H1 (cell line): ENCODE measurements around the gene RAD18. TPM values are rescaled to one million over a fixed set of nuclear protein-coding genes. Genes with fewer than 3 reads are reported as not detected.

Experiments used
- CTCF ChIA-PET: fragments of 300-600 bp; sonication (Branson Sonifier 250); formaldehyde crosslinking; loops from one replicate; lab custom pipeline; 2021; ENCODE audit not compliant: partially characterized antibody; lab: Charles Lee
- POLR2A ChIA-PET: fragments of 300-600 bp; sonication (Branson Sonifier 250); formaldehyde crosslinking; loops from one replicate; lab custom pipeline; 2021; ENCODE audit warnings: inconsistent platforms; ENCODE audit not compliant: partially characterized antibody; lab: Charles Lee
- DNase-seq, 2 experiments: peaks; one replicate each; pipeline versions ENCODE4 v3.0.0 to v3.0.0-alpha.2; 2010 to 2022; ENCODE audit warnings: low spot score in 2 of 2, low read depth in 1 of 2, mixed read lengths in 1 of 2
- FAIRE-seq: peaks from 2 replicates; lab custom pipeline; 2011; peaks lifted over from hg19 to GRCh38; lab: Jason Lieb, UNC
- H2AFZ ChIP-seq: 2 replicates; pipeline ENCODE4 v1.8.1; 2012; ENCODE audit warnings: low read length, inconsistent platforms
- H2AK5ac ChIP-seq: 2 replicates; pipeline ENCODE4 v1.6.1; 2013; ENCODE audit warnings: low read depth, low read length
- H2BK120ac ChIP-seq: replicated peaks from 2 replicates; pipeline ENCODE3; 2013; ENCODE audit warnings: low read depth, low read length, inconsistent platforms
- H2BK12ac ChIP-seq: 2 replicates; pipeline ENCODE4 v1.6.1; 2013; ENCODE audit warnings: low read depth, low read length
- H2BK15ac ChIP-seq: 2 replicates; pipeline ENCODE4 v1.6.1; 2013; ENCODE audit warnings: low read length
- H2BK20ac ChIP-seq: 2 replicates; pipeline ENCODE4 v1.6.1; 2013; ENCODE audit warnings: low read length
- H2BK5ac ChIP-seq: 2 replicates; pipeline ENCODE4 v1.6.1; 2013; ENCODE audit warnings: low read depth, low read length
- H3K14ac ChIP-seq: 2 replicates; pipeline ENCODE4 v1.6.1; 2013; ENCODE audit warnings: inconsistent platforms; ENCODE audit not compliant: insufficient read length
- H3K18ac ChIP-seq: 2 replicates; pipeline ENCODE4 v1.6.1; 2013; ENCODE audit warnings: low read length; ENCODE audit errors: extremely low read depth
- H3K23ac ChIP-seq: 2 replicates; pipeline ENCODE4 v1.6.1; 2013; ENCODE audit warnings: inconsistent platforms; ENCODE audit not compliant: insufficient read length
- H3K23me2 ChIP-seq: 2 replicates; pipeline ENCODE4 v1.6.1; 2013; ENCODE audit warnings: low read depth, low read length
- H3K27ac ChIP-seq: 2 replicates; pipeline ENCODE4 v1.6.1; 2011; ENCODE audit warnings: low read depth, low read length, inconsistent platforms
- H3K27me3 ChIP-seq, 4 experiments: replicated peaks in 1 of 4; 1 replicate in 1 of 4; 2 replicates in 3 of 4; pipeline versions ENCODE4 v1.6.1 to v1.8.1; 2011 to 2013; ENCODE audit warnings: low read length in 3 of 4, mild to moderate bottlenecking in 3 of 4, inconsistent platforms in 2 of 4, mixed read lengths in 2 of 4, moderate library complexity in 1 of 4; ENCODE audit not compliant: control insufficient read depth in 3 of 4, insufficient read depth in 3 of 4; ENCODE audit errors: extremely low read depth in 1 of 4
- H3K36me3 ChIP-seq, 4 experiments: 2 replicates each; pipeline versions ENCODE4 v1.6.1 to v1.8.1; 2011 to 2013; ENCODE audit warnings: mild to moderate bottlenecking in 4 of 4, low read length in 3 of 4, moderate library complexity in 2 of 4, control low read depth in 1 of 4, inconsistent platforms in 1 of 4; ENCODE audit not compliant: insufficient read depth in 4 of 4, control insufficient read depth in 2 of 4
- H3K4ac ChIP-seq: replicated peaks from 2 replicates; pipeline ENCODE3; 2013; ENCODE audit warnings: low read length, low read depth, mixed read lengths, inconsistent platforms; ENCODE audit not compliant: insufficient read length
- H3K4me1 ChIP-seq, 4 experiments: replicated peaks in 1 of 4; 1 replicate in 1 of 4; 2 replicates in 3 of 4; pipeline versions ENCODE4 v1.6.1 to v1.8.1; 2011 to 2013; ENCODE audit warnings: low read length in 3 of 4, inconsistent platforms in 2 of 4, mixed read lengths in 1 of 4; ENCODE audit not compliant: insufficient read depth in 4 of 4, control insufficient read depth in 3 of 4
- H3K4me2 ChIP-seq, 2 experiments: 2 replicates each; pipeline versions ENCODE4 v1.6.1 to v1.8.1; 2011 to 2013; ENCODE audit warnings: low read depth in 2 of 2, low read length in 2 of 2, control low read depth in 1 of 2, inconsistent platforms in 1 of 2, mild to moderate bottlenecking in 1 of 2; ENCODE audit not compliant: insufficient read depth in 1 of 2
- H3K4me3 ChIP-seq, 4 experiments: fragments of 200-600, 300-600 bp in 1 of 4; sonication (generic), shearing (Covaris generic), sonication (Bioruptor Twin) in 1 of 4; 2 replicates each; pipeline versions ENCODE4 v1.5.1 to v1.8.1; 2011 to 2016; ENCODE audit warnings: low read length in 4 of 4, low read depth in 3 of 4, control low read depth in 2 of 4, inconsistent platforms in 2 of 4, mild to moderate bottlenecking in 2 of 4, mixed read lengths in 1 of 4, moderate library complexity in 1 of 4; ENCODE audit not compliant: insufficient read depth in 2 of 4; ENCODE audit errors: extremely low read depth in 1 of 4
- H3K56ac ChIP-seq: replicated peaks from 2 replicates; pipeline ENCODE3; 2013; ENCODE audit warnings: low read depth, mild to moderate bottlenecking, mixed read lengths, low read length, inconsistent platforms; ENCODE audit not compliant: insufficient read length
- H3K79me1 ChIP-seq: 2 replicates; pipeline ENCODE4 v1.6.1; 2013; ENCODE audit warnings: low read depth, low read length, control low read depth
- H3K79me2 ChIP-seq, 2 experiments: 2 replicates each; pipeline versions ENCODE4 v1.6.1 to v1.8.1; 2012 to 2013; ENCODE audit warnings: low read length in 2 of 2, mild to moderate bottlenecking in 2 of 2, inconsistent platforms in 1 of 2; ENCODE audit not compliant: insufficient read depth in 2 of 2, control insufficient read depth in 1 of 2
- H3K9ac ChIP-seq, 4 experiments: replicated peaks in 1 of 4; 1 replicate in 1 of 4; 2 replicates in 3 of 4; pipeline versions ENCODE4 v1.6.1 to v1.8.1; 2011 to 2013; ENCODE audit warnings: low read depth in 3 of 4, low read length in 3 of 4, control low read depth in 2 of 4, mild to moderate bottlenecking in 2 of 4, moderate library complexity in 2 of 4, inconsistent platforms in 1 of 4; ENCODE audit errors: extremely low read depth in 1 of 4
- H3K9me3 ChIP-seq, 2 experiments: 2 replicates each; pipeline versions ENCODE4 v1.6.1 to v1.8.1; 2012 to 2013; ENCODE audit warnings: mild to moderate bottlenecking in 2 of 2, moderate library complexity in 2 of 2, control low read depth in 1 of 2, inconsistent platforms in 1 of 2, low read depth in 1 of 2, low read length in 1 of 2, mixed read lengths in 1 of 2; ENCODE audit not compliant: insufficient read depth in 2 of 2
- H4K20me1 ChIP-seq, 2 experiments: replicated peaks in 1 of 2; 2 replicates each; pipeline versions ENCODE3 to v1.8.1; 2011 to 2013; ENCODE audit warnings: inconsistent platforms in 2 of 2, low read length in 2 of 2, mild to moderate bottlenecking in 1 of 2; ENCODE audit not compliant: insufficient read depth in 2 of 2, control insufficient read depth in 1 of 2
- H4K5ac ChIP-seq: 2 replicates; pipeline ENCODE4 v1.6.1; 2013; ENCODE audit warnings: low read length, low read depth, mixed read lengths, inconsistent platforms; ENCODE audit not compliant: insufficient read length
- H4K8ac ChIP-seq: 2 replicates; pipeline ENCODE4 v1.8.0; 2013; ENCODE audit warnings: mild to moderate bottlenecking, moderate library complexity, low read length, inconsistent platforms; ENCODE audit not compliant: insufficient read depth; ENCODE audit errors: extremely low read depth
- H4K91ac ChIP-seq: replicated peaks from 2 replicates; pipeline ENCODE3; 2013; ENCODE audit warnings: low read length, mixed read lengths, inconsistent platforms; ENCODE audit not compliant: insufficient read length
- BCL11A ChIP-seq, 2 experiments: IDR thresholded peaks; one replicate each; pipeline ENCODE4 v1.6.1; 2011; ENCODE audit warnings: low read depth in 2 of 2, low read length in 2 of 2, mild to moderate bottlenecking in 2 of 2
- CHD2 ChIP-seq: IDR thresholded peaks from 2 replicates; pipeline ENCODE4 v1.6.1; 2012; ENCODE audit warnings: low read length, improper control_type of control experiment
- EZH2 ChIP-seq: fragments of 200-600 bp; sonication (generic); IDR thresholded peaks from 2 replicates; pipeline ENCODE4 v1.7.1; 2012; ENCODE audit warnings: low read depth, mild to moderate bottlenecking, moderate library complexity, low read length, inconsistent platforms; ENCODE audit not compliant: severe bottlenecking
- GTF2F1 ChIP-seq: IDR thresholded peaks from 2 replicates; pipeline ENCODE4 v1.6.1; 2012; ENCODE audit warnings: low read depth, low read length, improper control_type of control experiment, borderline replicate concordance
- JUN ChIP-seq: IDR thresholded peaks from 2 replicates; pipeline ENCODE4 v1.6.1; 2011; ENCODE audit warnings: low read depth, mild to moderate bottlenecking, improper control_type of control experiment, low read length
- JUND ChIP-seq: IDR thresholded peaks from 2 replicates; pipeline ENCODE4 v1.6.1; 2011; ENCODE audit warnings: mild to moderate bottlenecking, improper control_type of control experiment, low read length
- KDM4A ChIP-seq: IDR thresholded peaks from one replicate; pipeline ENCODE4 v1.7.1; 2012; ENCODE audit warnings: low read depth, mild to moderate bottlenecking, moderate library complexity, low read length, inconsistent platforms; ENCODE audit not compliant: severe bottlenecking
- RBBP5 ChIP-seq: IDR thresholded peaks from 2 replicates; pipeline ENCODE4 v1.7.1; 2012; ENCODE audit warnings: low read depth, mild to moderate bottlenecking, inconsistent platforms, low read length, moderate library complexity, borderline replicate concordance
- SAP30 ChIP-seq: fragments of 300-600 bp; sonication (generic); IDR thresholded peaks from 2 replicates; pipeline ENCODE4 v1.7.1; 2012; ENCODE audit warnings: low read length, moderate library complexity, mild to moderate bottlenecking, inconsistent platforms; ENCODE audit not compliant: insufficient read depth, insufficient replicate concordance
- SP1 ChIP-seq: IDR thresholded peaks from 2 replicates; pipeline ENCODE4 v1.6.1; 2011; ENCODE audit warnings: low read depth, low read length
- polyA plus RNA-seq, 7 experiments: library from polyadenylated mRNA; depleted of rRNA in 3 of 7; stranded (reverse) in 5 of 7; unstranded in 2 of 7; fragments of >200 nt in 5 of 7; fragments of 200-250 nt in 2 of 7; gene quantifications; 1 replicate in 5 of 7; 2 replicates in 1 of 7; 4 replicates in 1 of 7; pipeline versions ENCODE4 v1.2.1 to v1.2.3, GENCODE V29; 2011 to 2013; ENCODE audit warnings: missing spikeins in 2 of 7, mixed read lengths in 2 of 7
- total RNA-seq: library from RNA; stranded (reverse); fragmentation: NEBNext Ultra II Directional; extraction: Animal tissue kit (Norgen Biotek cat#: 25700); gene quantifications from 2 replicates; pipeline ENCODE4 v1.2.1, GENCODE V29; 2021

Gene RAD18
- total and polyA plus RNA-seq, 2 of the 8 experiments (the other 6 are each of a cell fraction or from before 2014, with no cell fraction given): 13.0 to 23.2 TPM

- Histone ChIP-seq H3K4me2 (no peak overlapping the region), H2BK120ac (no peak overlapping the region), H4K20me1 (no peaks in the 10 kb centered on the region), H4K8ac (no peak overlapping the region), H3K9me3 (no peaks in the 10 kb centered on the region), H3K27ac (no peak overlapping the region), H2BK5ac (no peak overlapping the region), H2BK12ac (no peak overlapping the region), H3K56ac (no peak overlapping the region), H2AFZ (no peak overlapping the region), H3K23me2 (no peaks in the 10 kb centered on the region), H3K4me1 (no peaks in the 10 kb centered on the region)
- CTCF ChIA-PET: interaction anchor here (1.0 to 8.4 kb wide), 6 partner anchors 10 to 302 kb away, joined by 4 to 80 read pairs (median 8); no protein-coding TSS in a partner anchor
- no peak for FAIRE-seq
- TF ChIP-seq EZH2 (no peak), BCL11A (IDR thresholded peaks at IDR 0.05; ENCODE audit: low read depth in 2 of 2, low read length in 2 of 2) (no peak), SAP30 (no peak), CHD2 (no peak), JUND (no peak), GTF2F1 (no peak), JUN (no peak), KDM4A (no peak), RBBP5 (no peak), SP1 (no peak)
- TF ChIP-seq, all 59 proteins: peak for 0
- H3K4me3 ChIP-seq: no peak overlapping the region
- no peak overlapping the region for H3K14ac ChIP-seq
- POLR2A ChIA-PET: no interaction called here
- H4K5ac ChIP-seq: no peak overlapping the region
- DNase-seq: no peak
- H2BK15ac ChIP-seq: no peak overlapping the region
- no peak overlapping the region for H3K4ac ChIP-seq
- no peak overlapping the region for H3K23ac ChIP-seq
- H3K79me2 ChIP-seq: no peaks in the 10 kb centered on the region
- H3K27me3 ChIP-seq: no peaks in the 10 kb centered on the region
- H2BK20ac ChIP-seq: no peak overlapping the region
- no peaks in the 10 kb centered on the region; the same call in 1 of the 2 replicates for H3K79me1 ChIP-seq
- H3K36me3 ChIP-seq: no peaks in the 10 kb centered on the region
- H2AK5ac ChIP-seq: no peak overlapping the region
- H3K9ac ChIP-seq: no peak overlapping the region
- H4K91ac ChIP-seq: no peak overlapping the region
- no peak overlapping the region for H3K18ac ChIP-seq
These were observed 36.8 kb upstream of the RAD18 start for GRCh38 chr3:9000041-9000440.
